ENCODE measurements around the gene TNS3.
"Not testable (repeated sequence)": the region's sequence is repeated elsewhere in the genome, so short reads cannot be mapped to it uniquely, and the experiment has no call there.

TNS3 gene

DNA sequence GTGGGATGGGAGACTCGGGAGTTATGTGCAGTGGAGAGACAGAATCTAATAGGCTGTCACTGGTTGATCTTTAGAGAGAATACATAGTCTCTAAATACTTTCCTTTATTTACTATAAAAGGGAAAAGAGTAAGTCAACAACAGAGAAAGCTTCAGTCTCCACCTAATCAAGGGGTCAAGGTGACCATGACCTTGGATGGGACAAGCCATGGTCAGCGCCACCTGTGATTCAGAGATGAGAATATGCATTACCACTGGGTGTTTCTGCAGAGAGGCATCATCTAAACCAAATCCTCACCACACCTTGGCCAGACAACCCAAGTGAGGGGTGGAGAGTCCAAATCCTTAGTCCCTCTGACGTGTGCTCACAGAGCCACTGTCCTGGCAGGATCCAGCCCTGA, 39.9 kb downstream of the TNS3 start:
- DNase-seq (ENCODE audit: low read depth in 2 of 2): no peak

DNA sequence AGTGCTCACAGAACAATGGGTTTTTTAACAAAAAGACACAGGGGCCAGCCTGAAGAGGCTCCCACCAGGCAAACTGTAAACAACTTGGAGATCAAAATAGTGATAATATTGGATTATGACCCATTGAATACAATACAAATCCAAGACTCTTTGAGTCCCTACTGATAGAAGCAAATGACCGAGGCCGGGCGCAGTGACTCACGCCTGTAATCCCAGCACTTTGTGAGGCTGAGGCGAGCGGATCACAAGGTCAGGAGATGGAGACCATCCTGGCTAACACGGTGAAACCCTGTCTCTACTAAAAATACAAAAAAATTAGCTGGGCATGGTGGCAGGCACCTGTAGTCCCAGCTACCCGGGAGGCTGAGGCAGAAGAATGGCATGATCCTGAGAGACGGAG, 40.4 kb downstream of the TNS3 start:
- DNase-seq (ENCODE audit: low read depth in 2 of 2): not testable (repeated sequence)

DNA sequence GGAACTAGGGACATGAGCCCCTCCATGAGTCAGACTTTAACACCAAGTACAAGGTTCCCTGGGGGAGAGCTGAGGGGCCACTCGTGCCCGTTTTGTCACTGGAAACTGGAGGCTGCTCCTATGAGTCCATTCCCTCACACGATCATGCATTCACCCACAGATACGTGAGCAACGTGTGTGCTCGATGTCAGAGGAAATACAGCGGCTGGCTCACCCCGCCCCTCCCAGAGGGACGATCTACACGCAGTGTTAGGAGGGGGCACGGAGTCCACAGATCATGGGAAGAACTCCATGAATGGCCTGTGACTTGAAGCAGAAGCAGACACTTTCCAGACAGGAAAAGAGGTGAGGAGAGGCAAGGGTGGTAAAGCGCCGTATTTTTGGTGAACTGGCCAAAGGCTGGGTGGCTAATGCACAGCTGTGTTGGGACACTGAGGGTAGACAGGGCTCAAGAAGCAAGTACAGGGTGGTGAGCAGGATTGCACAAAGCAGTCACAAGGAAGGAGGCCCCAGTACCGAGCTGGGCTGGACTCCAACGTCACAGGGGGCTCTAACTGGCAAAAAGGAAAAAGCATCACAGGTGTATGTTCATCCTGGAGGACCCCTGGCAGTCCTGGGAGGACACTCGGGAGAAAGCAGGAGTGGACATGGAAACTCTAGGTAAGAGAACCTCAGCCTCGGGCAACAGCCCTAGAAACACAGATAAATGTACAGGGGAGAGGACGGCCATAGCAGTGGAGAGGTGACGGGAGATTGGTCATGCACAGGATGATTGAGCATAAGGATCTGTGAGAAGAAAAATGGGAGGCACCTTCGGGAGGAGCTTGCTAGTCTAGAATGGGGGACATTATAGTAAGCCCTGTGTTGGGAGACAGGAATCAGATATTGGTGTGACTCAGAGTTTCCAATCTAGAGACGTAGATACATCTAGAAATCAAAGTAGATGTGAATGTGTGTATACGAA, 41.2 kb downstream of the TNS3 start:
- DNase-seq (ENCODE audit: low read depth in 2 of 2): no peak

DNA sequence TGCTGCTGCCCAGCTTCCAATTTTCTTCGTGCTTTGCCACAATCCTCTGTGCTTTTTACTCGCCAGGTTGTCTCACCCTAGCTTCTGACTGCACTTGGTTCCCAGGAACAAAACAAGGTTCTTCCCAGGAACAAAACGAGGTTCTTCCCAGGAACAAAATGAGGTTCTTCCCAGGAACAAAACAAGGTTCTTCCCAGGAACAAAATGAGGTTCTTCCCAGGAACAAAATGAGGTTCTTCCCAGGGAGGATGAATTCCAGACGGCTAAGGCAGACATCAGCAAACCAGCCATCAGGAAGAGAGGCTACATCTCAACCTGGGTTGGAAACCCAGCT, 41.9 kb downstream of the TNS3 start:
- no peak for DNase-seq (ENCODE audit: low read depth in 2 of 2)

DNA sequence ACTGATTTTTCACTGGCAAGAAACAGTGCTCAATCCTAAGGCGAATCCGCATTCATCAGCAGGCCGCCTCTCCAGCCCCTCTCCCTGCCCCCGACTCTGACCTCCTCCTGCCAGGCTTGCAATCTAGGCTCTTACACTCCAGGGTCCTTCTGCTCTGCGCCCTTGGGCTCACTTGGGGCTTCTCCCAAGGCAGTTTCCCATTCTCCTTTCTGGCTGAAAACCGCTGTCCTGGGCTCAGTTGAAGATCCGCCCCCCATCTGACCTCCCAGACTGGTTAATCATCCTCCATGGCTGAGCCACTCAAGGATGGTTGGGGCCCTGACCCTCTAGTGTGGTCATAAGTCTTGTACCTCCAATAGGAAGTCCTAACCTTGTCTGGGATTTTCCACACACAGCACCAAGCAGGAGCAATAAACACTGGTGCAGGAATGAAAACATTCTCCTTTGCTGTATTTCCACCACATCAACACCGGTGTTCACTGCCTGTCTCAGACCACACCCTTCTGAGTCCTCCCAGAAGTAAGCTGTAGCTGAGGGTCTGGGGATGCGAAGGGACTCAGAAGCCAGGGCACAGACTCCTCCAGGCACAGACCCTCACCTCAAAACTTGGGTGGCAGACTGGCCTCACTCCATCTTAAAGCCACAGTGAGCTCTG, 42.4 kb downstream of the TNS3 start:
- no peak for DNase-seq (ENCODE audit: low read depth in 2 of 2)

DNA sequence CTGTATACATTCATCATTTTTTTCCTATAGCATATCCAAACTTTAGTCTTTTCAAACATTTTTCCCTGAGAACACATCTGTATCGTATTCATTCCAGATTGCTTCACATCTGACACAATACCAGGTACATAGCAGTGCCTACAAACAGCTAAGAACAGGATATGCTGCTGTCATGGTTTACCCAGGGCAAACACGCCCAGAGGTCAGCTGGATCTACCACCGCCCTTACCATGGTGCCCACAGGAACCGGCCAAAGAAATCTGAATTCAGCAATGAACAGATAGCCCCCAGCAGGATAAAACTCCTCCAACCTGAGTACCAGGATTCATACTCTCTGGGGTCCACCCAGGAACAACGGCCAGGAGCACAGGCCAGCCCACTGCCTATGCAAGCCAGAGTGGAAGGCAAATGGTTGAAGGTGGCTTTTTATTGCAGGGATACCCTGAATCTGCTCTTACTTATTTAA, 43.0 kb downstream of the TNS3 start:
- DNase-seq (ENCODE audit: low read depth in 2 of 2): no peak

DNA sequence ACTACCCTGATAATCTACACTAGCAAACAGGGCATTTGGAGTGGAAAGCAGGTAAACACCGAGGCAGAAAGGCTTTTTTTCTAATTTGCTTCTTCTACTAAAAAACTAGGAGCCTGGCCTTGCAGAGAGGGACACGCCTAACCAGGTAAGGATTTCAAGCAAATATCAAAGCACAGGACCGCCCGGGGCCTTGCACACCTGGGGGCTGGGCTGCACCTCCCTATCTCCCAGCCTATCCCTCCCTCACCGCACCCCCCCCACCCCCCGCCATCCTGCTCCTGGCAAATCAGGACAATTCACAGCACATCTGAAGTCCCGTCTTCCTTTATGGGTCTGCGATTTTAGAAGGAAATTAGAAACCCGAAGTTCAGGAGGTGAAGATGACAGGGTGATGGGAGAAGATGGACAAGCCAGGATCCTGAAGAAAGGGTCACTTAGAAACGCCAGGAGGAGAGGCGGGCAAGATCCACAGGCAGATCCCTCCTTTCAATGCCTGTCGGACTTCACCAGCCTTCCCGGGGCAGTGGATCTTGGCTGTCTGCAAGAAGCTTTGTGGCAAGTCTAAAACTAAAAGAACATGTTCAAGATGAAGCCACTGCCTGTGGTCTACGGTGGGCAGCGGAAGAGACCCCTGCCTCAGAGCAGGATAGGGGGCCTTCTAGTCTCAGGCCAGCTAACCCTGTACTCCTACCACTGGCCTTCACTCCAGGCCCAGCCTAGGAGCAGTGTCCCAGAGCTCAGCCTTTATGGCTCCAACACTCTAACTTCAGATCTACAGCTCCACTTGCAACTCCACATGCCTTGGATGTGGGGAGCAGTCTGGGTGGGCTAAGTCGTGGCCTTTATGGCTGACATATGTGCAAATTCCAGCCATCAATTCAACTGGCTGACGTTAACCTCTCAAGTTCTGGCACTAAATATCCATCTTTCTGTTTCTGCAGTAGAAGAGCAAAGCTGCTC, 43.9 kb downstream of the TNS3 start:
- no peak for DNase-seq (ENCODE audit: low read depth in 2 of 2)

DNA sequence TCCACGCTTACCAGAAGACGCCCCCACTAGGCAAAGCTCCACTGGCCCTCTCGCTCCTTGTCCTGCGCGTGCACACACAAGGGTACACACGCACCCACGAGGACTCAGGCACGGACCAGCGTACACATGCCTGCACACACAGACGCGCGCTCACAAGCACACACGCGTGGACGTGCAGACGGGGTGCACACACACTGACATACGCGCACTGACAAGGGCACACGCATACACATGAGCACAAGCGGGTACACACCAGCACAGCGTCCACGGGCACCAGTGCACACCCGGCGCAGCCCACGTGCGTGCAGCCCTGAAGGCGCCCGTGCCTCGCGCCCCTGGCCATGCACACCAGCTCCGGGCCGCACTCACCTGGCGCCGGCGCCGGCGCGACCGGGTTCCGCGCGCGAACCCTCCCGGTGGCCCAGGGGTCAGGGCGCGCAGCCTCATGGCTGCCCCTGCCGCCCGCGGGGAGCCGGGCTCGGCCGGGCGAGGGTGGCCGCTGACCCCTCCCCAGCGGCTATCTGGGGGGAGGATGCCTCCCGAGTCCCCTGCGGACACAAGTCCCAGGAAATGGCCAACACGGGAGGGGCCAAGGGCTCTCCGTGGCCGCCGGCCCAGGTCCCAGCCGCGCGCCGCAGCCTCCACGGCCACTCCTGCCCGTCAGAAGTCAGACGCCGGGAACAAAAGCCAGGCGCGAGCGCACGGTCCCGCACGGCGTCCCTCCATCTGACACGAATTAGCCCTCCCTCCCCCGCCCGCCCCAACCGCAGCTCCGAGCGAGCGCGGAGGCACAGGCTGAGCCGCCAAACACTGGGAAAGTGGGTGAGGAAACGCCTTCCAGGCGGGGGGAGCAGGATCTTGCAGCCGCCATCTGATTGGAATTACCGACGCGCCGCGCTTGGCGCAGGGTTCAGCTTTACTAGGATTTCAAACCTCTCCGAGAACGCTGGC, 45.0 kb downstream of the TNS3 start:
- no peak for DNase-seq (ENCODE audit: low read depth in 2 of 2)

DNA sequence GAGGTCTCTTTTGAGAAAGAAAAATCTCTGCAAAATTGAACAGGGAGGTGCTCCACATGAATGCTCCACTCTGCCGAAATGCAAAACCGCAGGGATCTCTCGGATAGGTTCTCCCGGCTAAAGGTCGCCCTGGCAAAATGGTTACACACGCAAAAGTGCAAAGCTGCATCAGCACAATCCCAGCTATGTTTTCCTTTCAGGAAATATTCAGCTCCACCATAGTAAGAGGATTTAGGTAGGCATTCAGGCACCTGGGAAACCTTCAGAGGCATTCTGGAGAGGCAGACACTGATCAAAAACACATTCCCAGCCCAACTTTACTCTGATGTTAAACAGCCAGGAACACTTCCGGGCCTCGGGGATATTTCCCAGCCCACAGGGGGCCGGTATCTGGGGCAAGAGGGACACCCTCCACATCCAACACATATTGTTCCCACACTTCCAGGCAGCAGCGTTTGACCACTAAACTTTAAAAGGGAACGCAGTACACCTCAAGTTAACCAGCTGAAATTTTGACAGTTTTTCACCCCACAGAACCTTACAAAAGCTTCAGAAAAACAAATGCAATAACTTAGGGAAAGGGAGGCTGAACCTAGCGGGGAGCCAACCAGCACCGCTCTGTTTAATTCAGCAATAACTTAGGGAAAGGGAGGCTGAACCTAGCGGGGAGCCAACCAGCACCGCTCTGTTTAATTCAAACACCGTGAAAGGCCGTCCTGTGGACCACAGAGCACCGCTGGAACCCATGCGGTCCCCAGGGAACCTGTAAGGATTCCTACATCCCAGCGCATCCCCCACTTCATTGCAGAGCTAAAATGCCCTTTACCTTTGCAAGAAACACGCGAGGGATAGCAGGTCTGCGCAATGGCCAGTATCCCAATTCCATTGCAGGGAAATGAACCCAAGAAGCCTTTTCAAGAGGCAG, 45.9 kb downstream of the TNS3 start:
- DNase-seq (ENCODE audit: low read depth in 2 of 2): no peak

DNA sequence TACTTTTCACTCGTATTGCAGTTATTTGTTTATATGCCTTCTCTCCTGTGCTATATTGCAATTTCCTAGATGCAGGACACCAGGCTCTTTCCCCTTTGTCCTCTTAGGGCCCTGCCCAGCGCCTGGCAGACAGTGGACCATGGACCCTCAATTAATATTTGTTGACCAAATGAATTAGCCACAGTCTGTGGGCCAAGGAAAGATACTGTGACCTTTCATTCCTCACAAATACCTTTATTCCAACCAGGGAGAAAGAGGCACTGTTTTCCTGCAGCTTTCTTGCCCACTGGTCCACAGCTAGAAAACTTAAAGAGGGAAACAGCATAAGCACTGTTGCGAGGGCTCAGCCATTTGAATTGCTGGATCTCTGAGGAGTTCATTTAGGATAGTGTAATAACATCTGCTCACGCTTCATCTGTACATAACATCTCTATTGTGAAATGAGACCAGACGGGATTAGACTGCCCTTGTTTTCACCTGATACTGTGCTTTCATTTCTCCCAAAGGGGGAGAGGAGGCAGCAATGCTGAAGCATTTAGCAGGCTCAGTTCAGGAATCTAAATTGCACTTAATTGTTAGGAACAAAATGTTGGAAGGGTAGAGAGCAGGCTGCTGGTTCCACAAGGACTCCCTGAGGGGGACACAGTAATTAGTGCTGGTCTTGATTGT, 46.7 kb downstream of the TNS3 start:
- DNase-seq (ENCODE audit: low read depth in 2 of 2): no peak

DNA sequence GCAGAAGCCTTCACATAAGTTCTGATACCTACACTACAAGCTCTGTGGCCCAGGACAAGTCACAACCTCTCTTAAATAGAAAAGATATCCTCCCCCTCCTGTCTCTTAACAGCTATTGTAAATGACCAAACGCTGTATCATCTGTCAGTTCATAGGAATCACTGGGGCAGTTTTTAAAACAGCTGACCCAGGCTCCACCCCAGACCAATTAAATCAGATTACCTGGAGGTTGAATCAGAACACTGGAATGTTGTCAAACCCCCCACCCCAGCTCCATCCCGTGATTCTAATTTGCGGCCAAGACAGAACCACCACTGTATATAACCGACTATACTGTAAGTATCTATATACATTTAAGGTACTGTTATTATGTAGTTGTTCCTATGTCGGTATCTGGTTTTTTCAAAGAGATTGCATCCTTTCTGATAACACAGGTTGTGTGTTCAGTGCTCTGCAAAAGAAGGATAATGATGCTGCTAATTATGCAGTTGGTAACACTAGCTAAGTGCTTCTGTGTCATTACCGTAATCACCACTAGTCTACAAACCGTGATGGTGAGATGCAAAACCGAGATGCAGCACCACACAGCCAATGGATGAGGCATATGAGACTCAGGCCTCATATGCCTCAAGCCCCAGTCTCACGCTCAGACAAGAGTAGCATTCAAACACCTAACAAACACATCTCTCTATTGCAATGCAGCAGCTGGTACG, 47.4 kb downstream of the TNS3 start:
- no peak for DNase-seq (ENCODE audit: low read depth in 2 of 2)

DNA sequence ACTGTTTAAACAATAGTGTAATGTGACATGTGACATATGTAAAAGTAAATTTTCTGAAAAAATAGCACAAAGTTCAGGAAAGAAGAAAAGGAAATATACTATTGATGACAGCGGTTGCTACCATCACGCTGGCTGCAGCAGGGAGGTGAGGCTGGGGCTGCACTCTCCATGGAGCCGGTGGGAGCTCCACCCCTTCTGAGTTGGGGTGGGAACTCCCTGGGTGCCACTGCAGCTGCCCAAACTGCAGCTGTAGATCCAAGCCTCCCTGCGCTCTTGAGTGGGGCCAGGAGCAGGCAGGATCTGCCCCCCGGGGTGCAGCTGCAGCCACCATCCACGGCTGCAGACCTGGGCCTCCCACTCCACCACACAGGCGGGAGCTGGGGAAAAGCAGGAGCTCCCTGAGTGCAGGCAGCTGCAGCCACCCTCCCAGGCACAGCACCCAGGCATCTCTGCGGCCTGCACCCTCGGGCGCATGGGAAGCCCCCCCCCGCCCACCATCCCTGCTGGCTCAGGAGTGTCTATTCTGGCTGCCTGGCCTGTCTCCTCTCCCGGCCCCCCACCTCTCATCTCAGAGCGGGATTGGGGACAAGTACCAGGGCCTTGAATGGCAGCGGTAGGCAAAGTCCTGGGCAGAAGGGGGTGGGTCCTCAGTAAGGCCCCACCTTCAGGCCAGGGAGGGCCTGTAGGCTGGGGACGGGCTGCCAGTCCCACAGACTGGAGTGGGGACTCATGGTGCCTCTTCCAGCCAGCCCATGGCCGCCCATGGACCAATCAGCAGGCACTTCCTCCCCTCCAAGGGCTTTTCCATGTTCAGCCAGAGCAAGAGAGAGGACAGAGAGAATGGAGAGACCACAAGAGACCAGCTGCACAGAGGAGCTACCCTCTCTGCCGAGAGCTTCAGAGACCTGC, 50.1 kb downstream of the TNS3 start:
- DNase-seq (ENCODE audit: low read depth in 2 of 2): no peak

DNA sequence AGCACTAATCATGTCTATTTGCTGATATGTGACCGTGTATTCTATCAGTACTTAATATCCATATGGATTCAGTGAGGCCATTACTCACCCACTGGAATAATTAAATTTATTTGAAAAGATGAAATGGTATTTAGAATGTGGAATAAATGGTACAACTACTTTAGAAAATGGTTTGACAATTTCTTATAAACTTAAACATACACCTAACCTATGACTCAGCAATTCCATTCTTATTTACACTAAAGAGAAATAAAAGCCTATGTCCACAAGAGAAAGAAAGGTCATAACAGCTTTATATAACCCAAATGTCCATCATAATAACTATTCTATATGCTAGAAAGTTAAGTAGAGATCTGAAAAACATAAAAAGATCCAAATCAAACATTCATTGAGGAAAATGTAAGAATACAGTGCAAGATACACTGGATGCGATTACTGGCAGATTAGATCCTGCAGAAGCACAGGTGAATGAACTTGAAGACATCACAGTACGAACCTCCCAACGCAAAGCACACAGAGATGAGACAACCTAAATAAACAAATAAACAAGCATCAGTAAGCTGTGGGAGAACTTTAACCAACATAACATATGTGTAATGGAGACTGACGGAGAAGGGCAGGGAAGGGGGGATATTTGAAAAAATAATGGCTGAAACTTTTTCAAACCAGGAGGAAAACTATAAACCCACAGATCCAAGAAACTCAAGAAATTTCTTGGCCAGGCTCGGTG, 51.9 kb downstream of the TNS3 start:
- DNase-seq (ENCODE audit: low read depth in 2 of 2): no peak

DNA sequence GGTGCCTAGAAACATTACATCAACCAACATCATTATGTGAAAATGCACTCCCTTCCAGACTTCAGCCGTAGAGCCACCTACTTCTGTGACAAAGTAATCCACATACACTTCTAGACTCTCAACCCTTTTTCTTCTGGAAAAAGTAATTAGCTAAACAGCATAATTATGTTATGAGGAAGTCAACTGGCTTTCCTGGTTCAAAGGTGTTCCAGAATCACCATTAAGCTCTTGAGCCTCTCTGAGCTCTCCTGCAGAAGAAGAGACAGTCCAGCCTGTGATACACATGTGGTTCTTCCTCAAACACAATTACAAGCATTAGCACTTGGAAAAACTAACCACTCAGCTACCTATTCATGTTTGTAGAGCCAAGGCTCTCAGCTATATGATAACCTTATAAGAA, 52.5 kb downstream of the TNS3 start:
- DNase-seq (ENCODE audit: low read depth in 2 of 2): no peak

DNA sequence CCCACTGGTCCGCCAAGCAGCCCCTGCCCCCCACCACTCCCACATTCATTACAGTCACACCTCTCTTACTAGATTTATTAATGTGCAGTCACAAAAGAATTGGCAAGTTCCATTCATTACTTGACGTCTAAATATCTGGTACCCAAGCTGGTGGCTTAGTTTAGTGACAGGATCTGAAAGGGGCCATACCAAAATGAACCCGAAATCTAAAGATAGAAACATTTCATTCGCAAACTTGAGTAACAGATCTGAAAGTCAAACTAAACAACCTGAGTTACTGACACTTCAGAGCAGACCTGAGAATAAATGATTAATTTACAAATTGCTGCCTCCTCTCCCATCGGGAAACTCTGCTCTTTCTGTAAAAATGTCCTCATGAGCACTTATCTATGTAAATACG, 53.4 kb downstream of the TNS3 start:
- no peak for DNase-seq (ENCODE audit: low read depth in 2 of 2)

DNA sequence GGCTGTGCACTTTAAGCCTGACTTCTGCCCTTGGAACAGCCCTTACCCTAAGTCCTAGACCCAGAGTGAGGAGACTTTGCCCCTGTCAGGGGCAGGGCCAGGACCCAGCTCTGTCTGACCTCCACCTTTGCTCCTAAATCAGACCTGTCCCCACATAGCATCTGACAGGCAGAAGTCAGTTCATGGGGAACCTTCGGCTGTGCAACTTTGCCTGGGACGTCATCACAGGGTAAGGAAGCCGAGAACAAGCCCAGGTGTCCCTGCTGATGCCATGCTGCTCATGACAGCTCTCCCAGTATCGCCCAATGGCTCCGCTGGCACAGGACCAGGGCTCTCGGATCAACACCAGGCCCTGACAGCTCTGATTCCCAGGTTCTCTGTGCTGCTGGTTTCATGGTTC, 55.4 kb downstream of the TNS3 start:
- DNase-seq (ENCODE audit: low read depth in 2 of 2): no peak

DNA sequence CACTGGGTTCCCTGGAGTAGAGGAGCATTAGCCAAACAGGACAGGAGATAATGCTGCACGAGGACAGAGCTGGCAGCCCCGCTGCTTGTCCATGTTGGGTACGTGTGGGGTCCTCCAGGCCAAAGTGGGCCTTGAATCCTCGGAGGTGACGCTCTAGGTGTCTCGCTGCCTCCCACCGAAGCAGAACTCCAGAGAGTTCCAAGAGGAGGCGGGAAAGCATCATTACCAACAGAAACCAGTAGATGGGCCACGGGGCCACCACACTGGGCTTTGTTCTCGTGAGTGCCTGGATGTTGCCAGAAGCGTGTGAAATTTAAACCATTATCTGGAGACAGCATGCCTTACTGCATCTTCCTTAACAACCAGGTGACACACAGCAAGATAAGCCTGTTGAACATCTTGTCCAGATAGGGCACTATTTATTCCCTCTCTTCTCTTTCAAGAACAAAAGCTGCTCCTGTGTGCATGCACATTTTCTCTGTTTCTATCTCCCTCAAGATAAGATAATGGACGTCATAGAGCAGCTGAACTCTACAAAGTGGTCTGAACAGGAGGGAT, 56.8 kb downstream of the TNS3 start:
- DNase-seq (ENCODE audit: low read depth in 2 of 2): no peak

All from stimulated activated CD4-positive, alpha-beta T cell treated with anti-CD3 and anti-CD28 coated beads, Interleukin-12 subunit alpha, Interleukin-12 subunit beta, amount 100 ng/mL, for 24 hours (primary cell).